Left ventricle myocardium inferior (tissue), 1 donor: ENCODE data around the gene PPP1R3G. TPM values are rescaled to one million over a fixed set of nuclear protein-coding genes. Genes with fewer than 3 reads are reported as not detected.

Experiments used
- DNase-seq: peaks from one replicate; pipeline ENCODE4 v3.0.0-alpha.2; 2020
- H3K27ac ChIP-seq: fragments of 200-600 bp; replicated peaks from 2 replicates; pipeline ENCODE4 v1.8.0; 2021
- H3K27me3 ChIP-seq: fragments of 200-600 bp; 2 replicates; pipeline ENCODE4 v1.8.0; 2021; ENCODE audit warnings: low read depth
- H3K36me3 ChIP-seq: fragments of 200-600 bp; 2 replicates; pipeline ENCODE4 v1.8.0; 2021
- H3K4me1 ChIP-seq: fragments of 200-600 bp; 2 replicates; pipeline ENCODE4 v1.8.0; 2021
- H3K4me3 ChIP-seq: fragments of 200-600 bp; 2 replicates; pipeline ENCODE4 v1.8.0; 2021; ENCODE audit warnings: mild to moderate bottlenecking, moderate library complexity
- H3K9me3 ChIP-seq: fragments of 200-600 bp; replicated peaks from 2 replicates; pipeline ENCODE4 v1.8.0; 2021
- intact Hi-C: fragments of 100-400 bp; cut with micrococcal nuclease; formaldehyde crosslinking; loops from one replicate; pipeline ENCODE4 v1.11.0; 2022
- total RNA-seq: library from RNA; stranded (reverse); fragmentation: NEBNext Ultra II Directional; extraction: Animal tissue kit (Norgen Biotek cat#: 25700); gene quantifications from one replicate; pipeline ENCODE4 v1.2.1, GENCODE V29; 2021
- TF ChIP-seq, protein P1 (sequence below): fragments of 200-600 bp; IDR thresholded peaks from 2 replicates; pipeline ENCODE4 v1.8.0; 2021; ENCODE audit warnings: antibody characterized with exemption, mild to moderate bottlenecking, borderline replicate concordance
- donor health status: DM: no; HTN: yes; CAD: no; lungs with severe emphysema.

The PPP1R3G gene
- total RNA-seq, 1 donor from 2014 or later: 11.1 TPM

DNA sequence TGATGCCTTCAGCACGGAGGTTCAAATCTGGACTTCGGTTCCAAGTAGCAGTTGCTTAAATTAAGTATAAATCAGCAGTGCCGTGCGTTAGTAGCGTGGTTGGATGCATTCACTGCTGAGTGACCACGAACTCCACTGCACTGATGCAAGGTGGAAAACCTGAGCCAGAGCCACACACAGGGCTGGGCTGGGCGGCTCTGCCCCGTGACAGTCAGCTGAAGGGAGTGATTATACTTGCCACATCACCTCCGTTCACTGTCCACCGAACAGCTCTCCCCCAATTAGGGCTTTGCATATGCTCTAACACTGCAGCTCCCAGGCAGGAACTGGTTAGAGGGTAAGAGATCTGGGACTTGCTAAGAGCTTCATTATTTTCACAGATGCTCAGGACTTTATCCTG lies 22.2 kb downstream of the PPP1R3G start:
- H3K36me3 ChIP-seq: no peaks in the 10 kb centered on the region
- DNase-seq: peak; percentile 55
- no peaks in the 10 kb centered on the region for H3K27me3 ChIP-seq
- no peaks in the 10 kb centered on the region for H3K9me3 ChIP-seq
- intact Hi-C loops: no loop called here
- H3K27ac ChIP-seq: peak overlapping the region; percentile 91
- peak overlapping the region; percentile 53 for H3K4me3 ChIP-seq
- peaks cover 43% of the 10 kb centered on the region for H3K4me1 ChIP-seq
- TF ChIP-seq, protein P1, sequence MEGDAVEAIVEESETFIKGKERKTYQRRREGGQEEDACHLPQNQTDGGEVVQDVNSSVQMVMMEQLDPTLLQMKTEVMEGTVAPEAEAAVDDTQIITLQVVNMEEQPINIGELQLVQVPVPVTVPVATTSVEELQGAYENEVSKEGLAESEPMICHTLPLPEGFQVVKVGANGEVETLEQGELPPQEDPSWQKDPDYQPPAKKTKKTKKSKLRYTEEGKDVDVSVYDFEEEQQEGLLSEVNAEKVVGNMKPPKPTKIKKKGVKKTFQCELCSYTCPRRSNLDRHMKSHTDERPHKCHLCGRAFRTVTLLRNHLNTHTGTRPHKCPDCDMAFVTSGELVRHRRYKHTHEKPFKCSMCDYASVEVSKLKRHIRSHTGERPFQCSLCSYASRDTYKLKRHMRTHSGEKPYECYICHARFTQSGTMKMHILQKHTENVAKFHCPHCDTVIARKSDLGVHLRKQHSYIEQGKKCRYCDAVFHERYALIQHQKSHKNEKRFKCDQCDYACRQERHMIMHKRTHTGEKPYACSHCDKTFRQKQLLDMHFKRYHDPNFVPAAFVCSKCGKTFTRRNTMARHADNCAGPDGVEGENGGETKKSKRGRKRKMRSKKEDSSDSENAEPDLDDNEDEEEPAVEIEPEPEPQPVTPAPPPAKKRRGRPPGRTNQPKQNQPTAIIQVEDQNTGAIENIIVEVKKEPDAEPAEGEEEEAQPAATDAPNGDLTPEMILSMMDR: no peak

- H3K27ac ChIP-seq: peak overlapping the region; percentile 91
- intact Hi-C loops: no loop called here
- H3K4me3 ChIP-seq: peak overlapping the region; percentile 53
Observed at GRCh38 chr6:5108068-5108467, 22.9 kb downstream of the PPP1R3G start.

DNA sequence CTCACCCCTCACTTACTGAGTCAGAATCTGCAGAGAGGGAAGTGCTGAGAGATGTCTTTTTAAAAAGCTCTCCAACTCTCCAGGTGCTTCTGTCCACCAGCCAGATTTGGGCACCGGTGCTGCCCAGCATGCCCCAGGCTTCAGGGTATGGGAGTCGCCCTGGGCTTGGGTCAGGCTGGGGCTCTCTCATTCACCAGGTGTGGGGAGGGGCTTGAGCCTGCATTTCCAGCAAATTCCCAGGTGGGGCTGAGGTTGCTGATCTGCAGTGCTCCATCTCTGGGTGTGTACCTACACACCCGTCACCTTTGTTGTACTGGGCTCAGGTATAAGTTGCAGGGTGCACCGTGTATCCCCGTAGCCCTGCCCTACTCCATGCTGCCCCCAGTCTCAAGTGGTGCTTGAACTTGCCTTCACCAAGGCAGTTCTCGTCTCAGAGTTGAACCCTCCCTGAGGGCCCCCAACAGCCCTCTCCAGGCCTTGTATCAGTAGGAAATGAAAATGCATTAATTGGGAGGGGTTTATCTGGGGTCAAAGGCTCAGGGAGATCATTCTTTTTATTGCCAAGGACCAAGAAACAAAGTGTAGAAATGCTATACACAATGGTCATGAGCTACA lies 23.5 kb downstream of the PPP1R3G start:
- DNase-seq: no peak
- Histone ChIP-seq H3K36me3 (no peaks in the 10 kb centered on the region), H3K4me3 (peak overlapping the region; percentile 26), H3K4me1 (peaks cover 38% of the 10 kb centered on the region), H3K9me3 (no peaks in the 10 kb centered on the region), H3K27me3 (no peaks in the 10 kb centered on the region), H3K27ac (peak overlapping the region; percentile 91)
- intact Hi-C loops: no loop called here
- TF ChIP-seq, protein P1: no peak

More at GRCh38 chr6:5108068-5108467, 22.9 kb downstream of the PPP1R3G start:
- TF ChIP-seq, protein P1: no peak
- no peak for DNase-seq
- Histone ChIP-seq H3K9me3 (no peaks in the 10 kb centered on the region), H3K36me3 (no peaks in the 10 kb centered on the region), H3K4me1 (peaks cover 39% of the 10 kb centered on the region), H3K27me3 (no peaks in the 10 kb centered on the region)

- H3K4me1 ChIP-seq: peaks cover 42% of the 10 kb centered on the region
- DNase-seq: no peak
- H3K9me3 ChIP-seq: no peaks in the 10 kb centered on the region
- peak overlapping the region; percentile 91 for H3K27ac ChIP-seq
- TF ChIP-seq, protein P1: no peak
- intact Hi-C loops: no loop called here
- H3K27me3 ChIP-seq: no peaks in the 10 kb centered on the region
- no peak overlapping the region for H3K4me3 ChIP-seq
- no peaks in the 10 kb centered on the region for H3K36me3 ChIP-seq
Observed at GRCh38 chr6:5109436-5109835, 24.3 kb downstream of the PPP1R3G start.

- no peak for DNase-seq
- TF ChIP-seq, protein P1: no peak
- Histone ChIP-seq H3K9me3 (no peaks in the 10 kb centered on the region), H3K27ac (peak overlapping the region; percentile 91), H3K4me1 (peaks cover 50% of the 10 kb centered on the region), H3K4me3 (no peak overlapping the region), H3K36me3 (no peaks in the 10 kb centered on the region), H3K27me3 (no peaks in the 10 kb centered on the region)
- intact Hi-C loops: no loop called here
Observed at GRCh38 chr6:5110246-5110645, 25.1 kb downstream of the PPP1R3G start.
